Right lobe of liver (tissue), 4 donors: Measurements from ENCODE around the gene RPL7L1.

ENCODE experiments used
- CTCF ChIP-seq, 4 donors: fragments of 200-600 bp in 3 of 4; fragments of 450-650 bp in 1 of 4; IDR thresholded peaks; one replicate each; pipeline versions ENCODE4 v1.5.1 to v1.8.0; 2016 to 2022; ENCODE audit warnings: antibody characterized with exemption in 4 of 4, mild to moderate bottlenecking in 2 of 4
- POLR2A ChIP-seq: fragments of 450-650 bp; IDR thresholded peaks from one replicate; pipeline ENCODE4 v1.6.1; 2017; ENCODE audit warnings: antibody characterized with exemption, mild to moderate bottlenecking
- donor health status: DM: no; HTN: no; CAD: no.
- donor health status: DM: no; HTN: no; CAD: no.
- donor health status: DM: no; HTN: yes; CAD: no.

GRCh38 chr6:42915732-42916131 is 36.3 kb downstream of the RPL7L1 start, which contains the start of gene PTCRA:
- TF ChIP-seq CTCF (IDR thresholded peaks at IDR 0.05) (no peak), POLR2A (no peak)
